Ureter (tissue), 1 donor: Measurements from ENCODE around the gene SNX9. TPM values are rescaled to one million over a fixed set of nuclear protein-coding genes. Genes with fewer than 3 reads are reported as not detected.
"Not testable (repeated sequence)": the region's sequence is repeated elsewhere in the genome, so short reads cannot be mapped to it uniquely, and the experiment has no call there.

Experiments
- DNase-seq: peaks from one replicate; pipeline ENCODE4 v3.0.0-alpha.2; 2020; ENCODE audit warnings: low spot score
- total RNA-seq: library from RNA; stranded (reverse); gene quantifications from one replicate; pipeline ENCODE4 v1.2.4, GENCODE V29; 2023
- donor health status: DM: yes; HTN: yes; CAD: no.

The SNX9 gene
- total RNA-seq, 1 donor from 2014 or later: 45.8 TPM

- DNase-seq: no peak
These were observed 8.6 kb downstream of the SNX9 start for GRCh38 chr6:157831424-157832249.

- DNase-seq: no peak
These were observed 9.4 kb downstream of the SNX9 start for GRCh38 chr6:157832250-157832967.

- no peak for DNase-seq
These were observed 11.5 kb downstream of the SNX9 start for GRCh38 chr6:157834549-157834948.

- no peak for DNase-seq
These were observed 15.8 kb downstream of the SNX9 start for GRCh38 chr6:157838718-157839430.

- DNase-seq: no peak
These were observed 16.6 kb downstream of the SNX9 start for GRCh38 chr6:157839606-157840005.

GRCh38 chr6:157840261-157840660, 17.2 kb downstream of the SNX9 start:
- no peak for DNase-seq

GRCh38 chr6:157840776-157841175, 17.7 kb downstream of the SNX9 start:
- no peak for DNase-seq

- no peak for DNase-seq
These were observed 18.3 kb downstream of the SNX9 start for GRCh38 chr6:157841211-157841840.

GRCh38 chr6:157842212-157842611, 19.2 kb downstream of the SNX9 start:
- no peak for DNase-seq

- not testable (repeated sequence) for DNase-seq
These were observed 21.1 kb downstream of the SNX9 start for GRCh38 chr6:157844196-157844595.

- no peak for DNase-seq
These were observed 22.6 kb downstream of the SNX9 start for GRCh38 chr6:157845493-157846259.

- no peak for DNase-seq
These were observed 24.8 kb downstream of the SNX9 start for GRCh38 chr6:157847846-157848245.

- DNase-seq: no peak
These were observed 25.6 kb downstream of the SNX9 start for GRCh38 chr6:157848693-157849092.

- no peak for DNase-seq
These were observed 26.4 kb downstream of the SNX9 start for GRCh38 chr6:157849288-157850017.

- no peak for DNase-seq
These were observed 27.0 kb downstream of the SNX9 start for GRCh38 chr6:157850030-157850429.

- DNase-seq: no peak
These were observed 30.2 kb downstream of the SNX9 start for GRCh38 chr6:157853018-157853805.

- DNase-seq: no peak
These were observed 31.0 kb downstream of the SNX9 start for GRCh38 chr6:157853902-157854502.

GRCh38 chr6:157855325-157855724, 32.3 kb downstream of the SNX9 start:
- DNase-seq: no peak

GRCh38 chr6:157855804-157856203, 32.8 kb downstream of the SNX9 start:
- not testable (repeated sequence) for DNase-seq
